BJ (cell line): ENCODE results near the gene UBL3. TPM values are rescaled to one million over a fixed set of nuclear protein-coding genes. Genes with fewer than 3 reads are reported as not detected.

Source experiments
- CTCF ChIA-PET: fragments of 350-600 bp; formaldehyde crosslinking; extraction: SDS; loops from one replicate; lab custom pipeline; 2021; ENCODE audit warnings: antibody characterized with exemption, inconsistent platforms; lab: Yijun Ruan, JAX
- POLR2A ChIA-PET: fragments of 300-600 bp; sonication (Branson Sonifier 250); formaldehyde crosslinking; extraction: SDS; loops from one replicate; lab custom pipeline; 2021; ENCODE audit warnings: antibody characterized with exemption; lab: Charles Lee
- DNase-seq: peaks from one replicate; pipeline ENCODE4 v3.0.0-alpha.2; 2011; ENCODE audit warnings: low read depth
- H3K27me3 ChIP-seq: 2 replicates; pipeline ENCODE4 v1.6.0; 2011; ENCODE audit warnings: low read length; ENCODE audit not compliant: control insufficient read depth, insufficient read depth
- H3K36me3 ChIP-seq: 2 replicates; pipeline ENCODE4 v1.5.1; 2011; ENCODE audit warnings: low read length; ENCODE audit not compliant: control insufficient read depth, insufficient read depth
- H3K4me3 ChIP-seq: 2 replicates; pipeline ENCODE4 v1.5.1; 2011; ENCODE audit warnings: low read depth, mild to moderate bottlenecking, control low read depth, low read length
- polyA plus RNA-seq: library from polyadenylated mRNA; depleted of rRNA; stranded (reverse); fragments of >200 nt; gene quantifications from 2 replicates; pipeline ENCODE4 v1.2.3, GENCODE V29; 2011
- TF ChIP-seq, protein P1 (sequence below): IDR thresholded peaks from 2 replicates; pipeline ENCODE4 v1.5.1; 2011; ENCODE audit warnings: low read depth, mild to moderate bottlenecking, control low read depth, inconsistent platforms, low read length, moderate library complexity; ENCODE audit not compliant: insufficient read depth

The UBL3 gene
- polyA plus RNA-seq, 1 experiment = 18.0 TPM

DNA sequence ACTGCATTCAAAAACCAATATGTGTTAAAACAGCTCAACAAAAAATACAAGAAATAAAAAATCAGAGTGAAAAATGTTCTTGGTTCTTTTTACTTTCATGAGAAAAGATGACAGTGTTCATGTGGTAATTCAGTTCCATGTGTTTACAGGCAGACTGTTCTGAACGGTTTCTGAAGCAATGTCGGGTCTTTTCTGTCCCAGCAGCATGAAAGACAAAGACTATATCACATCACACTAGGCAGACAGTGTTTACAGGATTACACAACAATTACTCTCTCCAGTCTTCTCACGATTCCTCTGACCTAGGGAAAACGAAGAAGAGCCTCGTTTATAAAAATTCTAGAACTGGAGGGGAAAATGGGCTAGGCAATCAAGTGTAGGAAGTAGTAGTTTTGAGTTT is 83.4 kb downstream of the UBL3 start:
- Histone ChIP-seq H3K4me3 (no peak overlapping the region), H3K36me3 (no peaks in the 10 kb centered on the region), H3K27me3 (no peaks in the 10 kb centered on the region)
- POLR2A ChIA-PET = no interaction called here
- CTCF ChIA-PET = interaction anchor here (0.6 kb wide), 2 partner anchors 347 to 408 kb away, joined by 3 read pairs; no protein-coding TSS in a partner anchor
- TF ChIP-seq, protein P1, sequence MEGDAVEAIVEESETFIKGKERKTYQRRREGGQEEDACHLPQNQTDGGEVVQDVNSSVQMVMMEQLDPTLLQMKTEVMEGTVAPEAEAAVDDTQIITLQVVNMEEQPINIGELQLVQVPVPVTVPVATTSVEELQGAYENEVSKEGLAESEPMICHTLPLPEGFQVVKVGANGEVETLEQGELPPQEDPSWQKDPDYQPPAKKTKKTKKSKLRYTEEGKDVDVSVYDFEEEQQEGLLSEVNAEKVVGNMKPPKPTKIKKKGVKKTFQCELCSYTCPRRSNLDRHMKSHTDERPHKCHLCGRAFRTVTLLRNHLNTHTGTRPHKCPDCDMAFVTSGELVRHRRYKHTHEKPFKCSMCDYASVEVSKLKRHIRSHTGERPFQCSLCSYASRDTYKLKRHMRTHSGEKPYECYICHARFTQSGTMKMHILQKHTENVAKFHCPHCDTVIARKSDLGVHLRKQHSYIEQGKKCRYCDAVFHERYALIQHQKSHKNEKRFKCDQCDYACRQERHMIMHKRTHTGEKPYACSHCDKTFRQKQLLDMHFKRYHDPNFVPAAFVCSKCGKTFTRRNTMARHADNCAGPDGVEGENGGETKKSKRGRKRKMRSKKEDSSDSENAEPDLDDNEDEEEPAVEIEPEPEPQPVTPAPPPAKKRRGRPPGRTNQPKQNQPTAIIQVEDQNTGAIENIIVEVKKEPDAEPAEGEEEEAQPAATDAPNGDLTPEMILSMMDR = no peak
- DNase-seq = no peak

DNA sequence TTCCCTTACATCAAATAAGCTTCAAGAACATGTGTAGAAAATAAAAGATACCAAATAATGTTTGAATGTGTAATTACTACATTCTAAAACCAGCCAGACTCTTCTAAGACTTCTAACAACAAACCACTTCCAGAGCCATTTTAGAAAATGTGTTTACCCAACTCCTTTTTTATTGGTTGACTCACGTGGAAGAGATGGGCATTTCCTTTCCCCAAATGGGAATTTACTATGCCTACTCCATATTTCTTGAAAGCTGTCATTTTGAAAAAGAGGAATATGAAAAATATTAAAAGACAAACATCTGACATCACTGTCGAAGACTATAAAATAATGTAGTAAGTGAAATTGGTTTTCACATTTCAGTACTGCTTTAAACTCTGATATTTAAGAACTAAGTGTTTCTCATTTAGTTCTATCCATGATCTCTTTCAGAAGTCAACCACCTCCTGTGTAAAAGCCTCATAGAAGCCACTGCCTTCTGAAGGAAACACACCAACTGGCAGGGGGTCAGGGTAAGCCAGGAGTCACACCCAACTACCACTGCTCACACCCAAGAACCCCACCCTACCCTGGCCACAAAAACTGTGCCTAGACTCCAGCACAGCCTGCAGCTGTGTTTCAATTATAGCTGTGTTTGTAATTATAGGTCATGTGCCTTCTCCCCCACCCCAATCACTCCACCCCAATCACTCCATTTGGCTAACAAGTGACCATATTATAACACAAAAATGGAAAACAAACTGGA is 86.8 kb downstream of the UBL3 start:
- no peak for DNase-seq
- Histone ChIP-seq H3K4me3 (no peak overlapping the region), H3K27me3 (no peaks in the 10 kb centered on the region), H3K36me3 (no peaks in the 10 kb centered on the region)
- TF ChIP-seq, protein P1 = no peak
- ChIA-PET CTCF (interaction anchor here (0.7 to 1.4 kb wide), 2 partner anchors 10 to 352 kb away, joined by 3 to 4 read pairs; no protein-coding TSS in a partner anchor), POLR2A (no interaction called here)

DNA sequence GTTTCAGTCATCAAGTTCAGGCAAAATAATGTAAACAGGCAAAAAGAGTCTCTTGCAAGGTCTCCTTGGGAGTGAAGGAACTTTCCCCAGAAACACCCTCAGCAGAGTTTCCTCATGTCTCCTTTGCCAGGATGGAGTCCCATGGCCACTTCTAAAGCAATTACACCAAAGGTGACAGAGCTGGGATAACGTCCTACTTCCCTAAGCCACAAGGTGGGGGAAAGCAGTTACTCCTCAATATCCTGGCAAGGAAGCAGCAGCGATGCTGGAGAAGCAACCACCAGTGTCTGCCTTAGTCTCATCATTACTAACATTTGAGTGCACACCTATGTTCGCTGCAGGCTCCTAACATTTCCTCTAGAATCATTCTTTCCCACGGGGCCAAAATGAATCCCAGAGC is 88.6 kb downstream of the UBL3 start:
- Histone ChIP-seq H3K36me3 (no peaks in the 10 kb centered on the region), H3K4me3 (no peak overlapping the region), H3K27me3 (no peaks in the 10 kb centered on the region)
- DNase-seq = no peak
- ChIA-PET CTCF (interaction anchor here (1.0 to 1.5 kb wide), 4 partner anchors 10 to 351 kb away, joined by 3 to 4 read pairs (median 3); no protein-coding TSS in a partner anchor), POLR2A (no interaction called here)
- TF ChIP-seq, protein P1 = no peak

DNA sequence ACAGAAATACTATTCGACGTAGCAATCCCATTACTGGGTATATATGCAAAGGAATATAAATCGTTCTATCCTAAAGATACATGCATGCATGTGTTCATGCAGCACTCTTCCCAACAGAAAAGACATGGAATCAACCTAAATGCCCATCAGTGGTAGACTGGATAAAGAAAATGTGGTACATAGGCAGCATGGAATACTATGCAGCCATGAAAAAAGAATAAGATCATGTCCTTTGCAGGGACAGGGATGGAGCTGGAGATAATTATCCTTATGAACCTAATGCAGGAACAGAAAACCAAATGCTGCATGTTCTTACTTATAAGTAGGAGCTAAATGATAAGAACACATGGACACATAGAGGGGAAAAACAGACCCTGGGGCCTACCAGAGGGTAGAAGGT is 89.3 kb downstream of the UBL3 start:
- Histone ChIP-seq H3K36me3 (no peaks in the 10 kb centered on the region), H3K27me3 (no peaks in the 10 kb centered on the region), H3K4me3 (no peak overlapping the region)
- CTCF ChIA-PET = no interaction called here
- TF ChIP-seq, protein P1 = no peak
- POLR2A ChIA-PET = no interaction called here
- no peak for DNase-seq

DNA sequence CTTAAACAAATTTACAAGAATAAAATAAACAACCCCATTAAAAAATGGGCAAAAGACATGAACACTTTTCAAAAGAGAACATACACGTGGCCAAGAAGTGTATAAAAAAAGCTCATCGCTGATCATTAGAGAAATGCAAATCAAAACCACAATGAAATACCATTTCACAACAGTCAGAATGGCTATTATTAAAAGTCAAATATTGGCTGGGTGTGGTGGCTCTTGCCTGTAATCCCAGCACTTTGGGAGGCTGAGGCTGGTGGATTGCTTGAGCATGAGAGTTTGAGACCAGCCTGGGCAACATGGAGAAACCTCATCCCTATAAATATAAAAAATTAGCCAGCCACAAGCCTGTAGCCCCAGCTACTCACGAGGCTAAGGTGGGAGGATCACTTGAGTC is 89.9 kb downstream of the UBL3 start:
- Histone ChIP-seq H3K36me3 (no peaks in the 10 kb centered on the region), H3K27me3 (no peaks in the 10 kb centered on the region), H3K4me3 (no peak overlapping the region)
- POLR2A ChIA-PET = no interaction called here
- TF ChIP-seq, protein P1 = no peak
- CTCF ChIA-PET = interaction anchor here (0.7 to 1.3 kb wide), 3 partner anchors 11 to 46 kb away, joined by 3 to 4 read pairs (median 4); no protein-coding TSS in a partner anchor
- DNase-seq = no peak
